Neuronal stem cell (in vitro differentiated cells): Measurements from ENCODE around the gene POGZ.
"Not testable (repeated sequence)": the region's sequence is repeated elsewhere in the genome, so short reads cannot be mapped to it uniquely, and the experiment has no call there.

Source experiments
- DNase-seq: peaks from one replicate; pipeline ENCODE4 v3.0.0-alpha.2; 2013; ENCODE audit warnings: low spot score
- H2AFZ ChIP-seq: one replicate; pipeline ENCODE4 v1.6.1; 2013; ENCODE audit warnings: mild to moderate bottlenecking, low read length, inconsistent platforms
- H2AK5ac ChIP-seq: 2 replicates; pipeline ENCODE4 v1.6.1; 2013; ENCODE audit warnings: low read depth, mild to moderate bottlenecking, inconsistent platforms, low read length, moderate library complexity, mixed read lengths
- H2BK120ac ChIP-seq: 2 replicates; pipeline ENCODE4 v1.6.1; 2013; ENCODE audit warnings: low read depth, mild to moderate bottlenecking, inconsistent platforms, low read length, moderate library complexity, mixed read lengths
- H2BK12ac ChIP-seq: one replicate; pipeline ENCODE4 v1.6.1; 2013; ENCODE audit warnings: low read length, inconsistent platforms
- H2BK15ac ChIP-seq: 2 replicates; pipeline ENCODE4 v1.6.1; 2013; ENCODE audit warnings: mild to moderate bottlenecking, low read length, inconsistent platforms, mixed read lengths
- H2BK5ac ChIP-seq: one replicate; pipeline ENCODE4 v1.6.1; 2013; ENCODE audit warnings: inconsistent platforms, mild to moderate bottlenecking, low read length, moderate library complexity
- H3K14ac ChIP-seq: one replicate; pipeline ENCODE4 v1.6.1; 2013; ENCODE audit warnings: low read length, inconsistent platforms
- H3K18ac ChIP-seq: 2 replicates; pipeline ENCODE4 v1.6.1; 2013; ENCODE audit warnings: low read length, inconsistent platforms
- H3K23ac ChIP-seq: 2 replicates; pipeline ENCODE4 v1.6.1; 2013; ENCODE audit warnings: low read depth, mild to moderate bottlenecking, mixed read lengths, low read length, inconsistent platforms; ENCODE audit not compliant: poor library complexity
- H3K27ac ChIP-seq: replicated peaks from 3 replicates; pipeline ENCODE4 v1.5.1; 2013; ENCODE audit warnings: low read length, inconsistent platforms
- H3K27me3 ChIP-seq, 3 experiments: 2 replicates each; pipeline ENCODE4 v1.6.1; 2013; ENCODE audit warnings: low read length in 3 of 3, mild to moderate bottlenecking in 2 of 3, inconsistent platforms in 1 of 3, low read depth in 1 of 3, mixed read lengths in 1 of 3, moderate library complexity in 1 of 3; ENCODE audit not compliant: control insufficient read depth in 3 of 3, insufficient read depth in 3 of 3
- H3K36me3 ChIP-seq, 2 donors: replicated peaks in 1 of 2; 2 replicates each; pipeline ENCODE4 v1.6.1; 2013; ENCODE audit warnings: low read length in 2 of 2; ENCODE audit not compliant: control insufficient read depth in 2 of 2, insufficient read depth in 2 of 2
- H3K4ac ChIP-seq: 2 replicates; pipeline ENCODE4 v1.6.1; 2013; ENCODE audit warnings: inconsistent platforms, mild to moderate bottlenecking, low read length, moderate library complexity
- H3K4me1 ChIP-seq, 2 donors: 1 replicate in 1 of 2; 2 replicates in 1 of 2; pipeline ENCODE4 v1.6.1; 2013; ENCODE audit warnings: low read length in 2 of 2, low read depth in 1 of 2; ENCODE audit not compliant: control insufficient read depth in 2 of 2, insufficient read depth in 1 of 2
- H3K4me2 ChIP-seq: one replicate; pipeline ENCODE4 v1.6.1; 2013; ENCODE audit warnings: mild to moderate bottlenecking, low read length, inconsistent platforms; ENCODE audit not compliant: insufficient read depth, poor library complexity, severe bottlenecking
- H3K4me3 ChIP-seq, 2 donors: 2 replicates each; pipeline ENCODE4 v1.5.1; 2013; ENCODE audit warnings: low read length in 2 of 2, mild to moderate bottlenecking in 2 of 2, inconsistent platforms in 1 of 2, moderate library complexity in 1 of 2
- H3K79me1 ChIP-seq: one replicate; pipeline ENCODE4 v1.6.1; 2013; ENCODE audit warnings: low read depth, mild to moderate bottlenecking, inconsistent platforms, low read length, moderate library complexity
- H3K9ac ChIP-seq: one replicate; pipeline ENCODE4 v1.6.1; 2013; ENCODE audit warnings: mild to moderate bottlenecking, low read depth, low read length, inconsistent platforms; ENCODE audit not compliant: poor library complexity
- H3K9me3 ChIP-seq, 2 donors: replicated peaks in 1 of 2; 2 replicates each; pipeline versions ENCODE3 to v1.6.1; 2013; ENCODE audit warnings: low read length in 2 of 2, mild to moderate bottlenecking in 2 of 2, inconsistent platforms in 1 of 2, low read depth in 1 of 2, mixed read lengths in 1 of 2, moderate library complexity in 1 of 2; ENCODE audit not compliant: control insufficient read depth in 2 of 2, insufficient read depth in 1 of 2
- H4K8ac ChIP-seq: one replicate; pipeline ENCODE4 v1.6.1; 2013; ENCODE audit warnings: low read depth, mild to moderate bottlenecking, inconsistent platforms, low read length, moderate library complexity
- H4K91ac ChIP-seq: one replicate; pipeline ENCODE4 v1.6.1; 2013; ENCODE audit warnings: low read length, low read depth, mild to moderate bottlenecking, inconsistent platforms; ENCODE audit not compliant: poor library complexity
- WGBS, 2 donors: extraction: QIAGEN DNeasy Blood & Tissue Kit; methylation state at CpG; one replicate each; pipeline ENCODE4 v1.1.7; 2013; ENCODE audit warnings: missing lambda C conversion rate in 2 of 2, mixed read lengths in 1 of 2; ENCODE audit not compliant: insufficient read length in 2 of 2, insufficient replicate concordance in 1 of 2; ENCODE audit errors: extremely low coverage in 2 of 2; 5-methylcytosine and 5-hydroxymethylcytosine counted together

Gene POGZ

GRCh38 chr1:151444783-151445177, 14.5 kb downstream of the POGZ start:
- peak overlapping the region; percentile 32 for H3K27ac ChIP-seq
- H3K9ac ChIP-seq = no peak overlapping the region

GRCh38 chr1:151443846-151444782, 15.2 kb downstream of the POGZ start:
- Histone ChIP-seq H3K27me3 (no peaks in the 10 kb centered on the region), H2BK5ac (no peak overlapping the region), H3K18ac (no peak overlapping the region), H2BK12ac (no peak overlapping the region), H3K4me1 (peaks cover 0 to 2% of the 10 kb centered on the region in 2 donors), H3K4me3 (no peak overlapping the region), H3K9ac (no peak overlapping the region), H3K79me1 (peaks cover 2% of the 10 kb centered on the region), H4K8ac (no peak overlapping the region), H3K4me2 (no peak overlapping the region), H2BK15ac (no peak overlapping the region), H3K36me3 (peaks cover 3 to 57% of the 10 kb centered on the region in 2 donors), H2AFZ (no peak overlapping the region), H2BK120ac (no peak overlapping the region), H3K14ac (no peak overlapping the region), H4K91ac (no peak overlapping the region), H3K4ac (no peak overlapping the region), H3K27ac (no peak overlapping the region), H3K9me3 (no peaks in the 10 kb centered on the region), H2AK5ac (no peak overlapping the region), H3K23ac (no peak overlapping the region)
- peak; percentile 26 for DNase-seq
- no CpG with 5 or more reads among the region's 4 CpGs for WGBS, 2 donors

More at GRCh38 chr1:151444783-151445177, 14.5 kb downstream of the POGZ start:
- peaks cover 2% of the 10 kb centered on the region for H3K79me1 ChIP-seq
- H2AFZ ChIP-seq = no peak overlapping the region
- H2BK12ac ChIP-seq = no peak overlapping the region
- no peak overlapping the region for H2BK15ac ChIP-seq
- no peaks in the 10 kb centered on the region for H3K9me3 ChIP-seq
- H3K23ac ChIP-seq = no peak overlapping the region
- H3K4me3 ChIP-seq = no peak overlapping the region
- H3K18ac ChIP-seq = no peak overlapping the region
- no peak overlapping the region for H2AK5ac ChIP-seq
- no peak overlapping the region for H4K8ac ChIP-seq
- H3K4ac ChIP-seq = no peak overlapping the region
- no peak overlapping the region for H3K4me2 ChIP-seq
- no peaks in the 10 kb centered on the region for H3K27me3 ChIP-seq
- no peak for DNase-seq
- H3K14ac ChIP-seq = no peak overlapping the region
- no peak overlapping the region for H2BK5ac ChIP-seq
- no peak overlapping the region for H2BK120ac ChIP-seq
- no CpG with 5 or more reads among the region's 4 CpGs for WGBS, 2 donors
- H3K36me3 ChIP-seq = peaks cover 3 to 53% of the 10 kb centered on the region in 2 donors
- peaks cover 0 to 2% of the 10 kb centered on the region in 2 donors for H3K4me1 ChIP-seq
- no peak overlapping the region for H4K91ac ChIP-seq

GRCh38 chr1:151437396-151437795, 21.9 kb downstream of the POGZ start:
- not testable (repeated sequence) for H3K27me3 ChIP-seq, H3K9ac ChIP-seq, H2AK5ac ChIP-seq, H3K4ac ChIP-seq, H3K4me2 ChIP-seq, H3K18ac ChIP-seq, H3K23ac ChIP-seq, H4K91ac ChIP-seq, H4K8ac ChIP-seq, H2BK5ac ChIP-seq, DNase-seq, H3K27ac ChIP-seq, H2BK15ac ChIP-seq, H3K4me1 ChIP-seq, H2AFZ ChIP-seq, H3K4me3 ChIP-seq, H2BK12ac ChIP-seq, H3K14ac ChIP-seq, H3K9me3 ChIP-seq, H3K79me1 ChIP-seq, H2BK120ac ChIP-seq
- peaks cover 4 to 81% of the 10 kb centered on the region in 2 donors for H3K36me3 ChIP-seq
- WGBS, 2 donors = no CpG with 5 or more reads among the region's 8 CpGs

GRCh38 chr1:151436985-151437384, 22.3 kb downstream of the POGZ start:
- Histone ChIP-seq H3K4me1 (no peaks in the 10 kb centered on the region), H3K27me3 (no peaks in the 10 kb centered on the region), H3K9ac (no peak overlapping the region), H2AK5ac (no peak overlapping the region), H3K4me3 (no peak overlapping the region), H3K9me3 (no peaks in the 10 kb centered on the region), H3K4ac (no peak overlapping the region), H3K36me3 (peaks cover 4 to 77% of the 10 kb centered on the region in 2 donors), H3K18ac (no peak overlapping the region), H3K23ac (no peak overlapping the region), H2BK12ac (no peak overlapping the region), H3K14ac (no peak overlapping the region), H2BK5ac (no peak overlapping the region), H2AFZ (no peak overlapping the region), H3K27ac (no peak overlapping the region), H3K79me1 (peaks cover 6% of the 10 kb centered on the region), H2BK15ac (no peak overlapping the region), H3K4me2 (no peak overlapping the region), H4K91ac (no peak overlapping the region), H2BK120ac (no peak overlapping the region), H4K8ac (no peak overlapping the region)
- no CpG with 5 or more reads among the region's 6 CpGs for WGBS, 2 donors
- no peak for DNase-seq
